Esophagus muscularis mucosa (tissue), 4 donors: ENCODE results near the gene TRAPPC5.

ENCODE experiments used
- CTCF ChIP-seq, 3 experiments: fragments of 200-600 bp in 2 of 3; fragments of 450-650 bp in 1 of 3; sonication (generic) in 2 of 3; IDR thresholded peaks; one replicate each; pipeline ENCODE4 v1.5.1; 2017 to 2019; ENCODE audit warnings: antibody characterized with exemption in 3 of 3, mild to moderate bottlenecking in 2 of 3, moderate library complexity in 1 of 3
- EP300 ChIP-seq: sonication (generic); formaldehyde crosslinking; IDR thresholded peaks from one replicate; pipeline ENCODE4 v1.6.1; 2017; ENCODE audit warnings: antibody characterized with exemption
- POLR2A ChIP-seq: fragments of 450-650 bp; IDR thresholded peaks from one replicate; pipeline ENCODE4 v1.6.1; 2017; ENCODE audit warnings: antibody characterized with exemption, moderate library complexity, mild to moderate bottlenecking, low read depth
- POLR2AphosphoS5 ChIP-seq, 2 donors: sonication (generic); formaldehyde crosslinking; IDR thresholded peaks; one replicate each; pipeline ENCODE4 v1.6.1; 2017; ENCODE audit warnings: antibody characterized with exemption in 2 of 2

GRCh38 chr19:7635670-7636069 lies 45.0 kb upstream of the TRAPPC5 start:
- TF ChIP-seq CTCF (IDR thresholded peaks at IDR 0.05): no peak
- TF ChIP-seq EP300: no peak
- TF ChIP-seq POLR2AphosphoS5 (IDR thresholded peaks at IDR 0.05): no peak
- TF ChIP-seq POLR2A: no peak
